ENCODE measurements around the gene HOMER3.

Gene HOMER3

DNA sequence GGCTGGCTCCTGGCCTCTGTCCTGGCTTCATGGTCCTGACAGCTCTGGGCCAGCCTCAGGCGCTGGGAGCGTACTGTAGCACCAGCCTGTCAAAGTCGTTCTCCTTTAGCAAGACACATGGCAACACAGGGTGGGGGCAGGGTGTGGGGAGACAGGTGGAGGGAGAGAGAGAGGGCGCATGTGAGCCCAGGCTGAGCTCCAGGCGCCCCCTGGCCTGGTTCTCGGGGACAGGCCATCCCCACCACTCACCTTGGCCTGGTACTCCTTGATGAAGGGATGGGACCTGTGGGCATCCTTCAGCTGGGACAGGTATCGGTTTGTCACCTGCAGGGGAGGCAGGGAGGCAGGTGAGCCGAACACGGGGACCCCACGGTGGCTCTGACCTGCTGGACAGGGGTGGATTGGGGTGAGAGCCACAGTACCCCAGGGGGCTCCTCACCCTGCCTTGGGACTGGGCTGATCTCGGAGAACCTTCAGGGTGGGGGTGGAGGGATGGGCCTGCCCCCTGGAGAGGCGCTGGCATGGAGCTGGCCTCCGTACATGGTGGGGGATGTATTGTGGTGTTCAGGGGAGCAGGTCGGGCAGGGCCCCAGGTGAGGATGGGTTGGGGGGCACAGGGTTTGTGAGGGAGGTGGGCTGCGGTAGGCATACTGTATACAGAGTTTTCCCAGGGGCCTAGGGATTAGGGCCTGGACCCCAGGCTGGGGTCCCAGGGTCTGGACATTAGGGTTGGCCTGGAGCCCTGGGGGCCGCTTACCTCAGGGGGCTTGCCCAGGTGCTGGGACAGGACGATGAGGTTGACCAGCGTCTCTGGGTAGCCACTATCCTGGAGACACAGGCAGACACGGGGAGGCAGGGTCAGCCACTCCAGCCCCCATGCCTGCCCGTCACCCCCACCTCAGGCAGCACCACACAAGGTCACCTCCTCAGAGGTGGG is 41.1 kb downstream of the HOMER3 start:
- ChIA-PET CTCF (no interaction called here), POLR2A (interaction anchor here (1.4 kb wide), 1 partner anchor 19 kb away, joined by 4 read pairs; the partner anchor contains the start of genes COPE and DDX49)
- Histone ChIP-seq H3K4me1 (ENCODE audit: control insufficient read depth, insufficient read depth, low read length) (no peaks in the 10 kb centered on the region), H3K27ac (ENCODE audit: extremely low read depth, low read depth, low read length) (no peak overlapping the region), H3K9me3 (ENCODE audit: control insufficient read depth, insufficient read depth, low read depth, low read length) (no peaks in the 10 kb centered on the region), H3K36me3 (ENCODE audit: control insufficient read depth in 2 of 2, insufficient read depth in 1 of 2, low read length in 2 of 2) (peaks cover 0 to 44% of the 10 kb centered on the region in 2 experiments; a peak in 2 of 3 replicates), H3K4me3 (ENCODE audit: low read depth, low read length) (no peak overlapping the region)
- TF ChIP-seq ZNF433 (tag by site-specific recombination; IDR thresholded peaks at IDR 0.05; ENCODE audit: low read depth) (no peak), ZEB2 (tag by site-specific recombination; IDR thresholded peaks at IDR 0.05) (0 out of 2 replicates have a peak, but pooled peaks have one; percentile 18)

- no peaks in the 10 kb centered on the region; the same call in 1 of the 2 replicates for H3K4me1 ChIP-seq (ENCODE audit: control insufficient read depth, insufficient read depth, low read length)
- no peak overlapping the region for H3K27ac ChIP-seq (ENCODE audit: extremely low read depth, low read depth, low read length)
- H3K36me3 ChIP-seq (ENCODE audit: control insufficient read depth in 2 of 2, insufficient read depth in 1 of 2, low read length in 2 of 2), result peaks cover 0 to 37% of the 10 kb centered on the region in 2 experiments; a peak in 2 of 3 replicates
- POLR2A ChIA-PET, result interaction anchor here (0.6 kb wide), 4 partner anchors 9 to 463 kb away, joined by 3 to 6 read pairs (median 4); no protein-coding TSS in a partner anchor
- no peaks in the 10 kb centered on the region for H3K9me3 ChIP-seq (ENCODE audit: control insufficient read depth, insufficient read depth, low read depth, low read length)
- CTCF ChIA-PET, result interaction anchor here (0.6 kb wide), 1 partner anchor 449 kb away, joined by 3 read pairs; no protein-coding TSS in a partner anchor
- H3K4me3 ChIP-seq (ENCODE audit: low read depth, low read length), result no peak overlapping the region
- TF ChIP-seq BCL11A (tag by site-specific recombination; IDR thresholded peaks at IDR 0.05; ENCODE audit: low read depth) (peak; percentile 22; the same call in 1 of the 2 replicates), BCL11B (tag by site-specific recombination; IDR thresholded peaks at IDR 0.05; ENCODE audit: low read depth) (peak; percentile 56; the same call in 1 of the 2 replicates)
- TF ChIP-seq, protein P1, sequence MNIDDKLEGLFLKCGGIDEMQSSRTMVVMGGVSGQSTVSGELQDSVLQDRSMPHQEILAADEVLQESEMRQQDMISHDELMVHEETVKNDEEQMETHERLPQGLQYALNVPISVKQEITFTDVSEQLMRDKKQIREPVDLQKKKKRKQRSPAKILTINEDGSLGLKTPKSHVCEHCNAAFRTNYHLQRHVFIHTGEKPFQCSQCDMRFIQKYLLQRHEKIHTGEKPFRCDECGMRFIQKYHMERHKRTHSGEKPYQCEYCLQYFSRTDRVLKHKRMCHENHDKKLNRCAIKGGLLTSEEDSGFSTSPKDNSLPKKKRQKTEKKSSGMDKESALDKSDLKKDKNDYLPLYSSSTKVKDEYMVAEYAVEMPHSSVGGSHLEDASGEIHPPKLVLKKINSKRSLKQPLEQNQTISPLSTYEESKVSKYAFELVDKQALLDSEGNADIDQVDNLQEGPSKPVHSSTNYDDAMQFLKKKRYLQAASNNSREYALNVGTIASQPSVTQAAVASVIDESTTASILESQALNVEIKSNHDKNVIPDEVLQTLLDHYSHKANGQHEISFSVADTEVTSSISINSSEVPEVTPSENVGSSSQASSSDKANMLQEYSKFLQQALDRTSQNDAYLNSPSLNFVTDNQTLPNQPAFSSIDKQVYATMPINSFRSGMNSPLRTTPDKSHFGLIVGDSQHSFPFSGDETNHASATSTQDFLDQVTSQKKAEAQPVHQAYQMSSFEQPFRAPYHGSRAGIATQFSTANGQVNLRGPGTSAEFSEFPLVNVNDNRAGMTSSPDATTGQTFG (tag by site-specific recombination; IDR thresholded peaks at IDR 0.05; ENCODE audit: borderline replicate concordance), result no peak
Measured at GRCh38 chr19:18898607-18899408, 42.2 kb downstream of the HOMER3 start.

DNA sequence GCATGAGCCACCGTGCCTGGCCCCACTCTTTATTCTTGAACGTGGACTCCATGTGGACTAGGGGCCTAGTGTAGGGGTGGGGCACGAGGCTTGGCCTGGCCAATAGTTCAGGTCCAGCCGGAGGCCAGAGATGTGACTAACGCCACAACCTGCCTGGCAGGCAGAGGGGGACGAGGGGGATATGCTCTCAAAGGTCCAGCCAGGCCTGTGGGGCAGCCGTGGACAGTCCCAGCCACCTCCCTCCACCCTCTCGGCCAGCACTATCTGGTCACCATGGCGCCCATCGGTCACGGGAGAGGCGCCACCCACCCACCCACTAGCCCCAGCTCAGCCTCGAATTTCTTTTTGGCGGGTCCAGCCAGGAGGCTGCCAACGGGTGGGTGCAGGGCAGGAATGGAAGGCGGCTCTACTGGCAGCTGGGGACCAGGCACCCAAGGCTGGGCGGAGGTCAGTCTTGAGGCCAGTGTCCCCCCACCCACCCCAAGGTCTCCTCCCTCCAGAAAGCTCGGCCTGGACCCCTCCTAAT is 42.9 kb downstream of the HOMER3 start:
- no peaks in the 10 kb centered on the region; the same call in 1 of the 2 replicates for H3K4me1 ChIP-seq (ENCODE audit: control insufficient read depth, insufficient read depth, low read length)
- ChIA-PET POLR2A (interaction anchor here (0.6 to 1.3 kb wide), 6 partner anchors 9 to 462 kb away, joined by 3 to 8 read pairs (median 4); partner anchors contain the start of genes COPE and DDX49), CTCF (interaction anchor here (0.6 to 0.7 kb wide), 2 partner anchors 32 to 448 kb away, joined by 3 read pairs; no protein-coding TSS in a partner anchor)
- H3K27ac ChIP-seq (ENCODE audit: extremely low read depth, low read depth, low read length), result no peak overlapping the region
- TF ChIP-seq KLF1 (tag by site-specific recombination; IDR thresholded peaks at IDR 0.05), result peak; percentile 30; the same call in 1 of the 2 replicates
- no peak for TF ChIP-seq ZSCAN16 (tag by site-specific recombination; IDR thresholded peaks at IDR 0.05)
- H3K9me3 ChIP-seq (ENCODE audit: control insufficient read depth, insufficient read depth, low read depth, low read length), result no peaks in the 10 kb centered on the region
- H3K4me3 ChIP-seq (ENCODE audit: low read depth, low read length), result no peak overlapping the region
- peaks cover 0 to 34% of the 10 kb centered on the region in 2 experiments; a peak in 2 of 3 replicates for H3K36me3 ChIP-seq (ENCODE audit: control insufficient read depth in 2 of 2, insufficient read depth in 1 of 2, low read length in 2 of 2)

GRCh38 chr19:18897094-18898029 is 43.7 kb downstream of the HOMER3 start:
- Histone ChIP-seq H3K36me3 (ENCODE audit: control insufficient read depth in 2 of 2, insufficient read depth in 1 of 2, low read length in 2 of 2) (peaks cover 0 to 30% of the 10 kb centered on the region in 2 experiments; a peak in 2 of 3 replicates), H3K4me1 (ENCODE audit: control insufficient read depth, insufficient read depth, low read length) (no peaks in the 10 kb centered on the region; the same call in 1 of the 2 replicates)
- CTCF ChIA-PET, result interaction anchor here (0.7 kb wide), 2 partner anchors 31 to 125 kb away, joined by 3 to 4 read pairs; no protein-coding TSS in a partner anchor

More at GRCh38 chr19:18897094-18898029, 43.7 kb downstream of the HOMER3 start:
- Histone ChIP-seq H3K27ac (ENCODE audit: extremely low read depth, low read depth, low read length) (no peak overlapping the region), H3K4me3 (ENCODE audit: low read depth, low read length) (no peak overlapping the region), H3K9me3 (ENCODE audit: control insufficient read depth, insufficient read depth, low read depth, low read length) (no peaks in the 10 kb centered on the region)
- POLR2A ChIA-PET, result interaction anchor here (0.6 to 1.3 kb wide), 2 partner anchors 22 to 216 kb away, joined by 3 to 8 read pairs; partner anchors contain the start of genes COPE and DDX49
- TF ChIP-seq ZNF341 (tag by site-specific recombination; IDR thresholded peaks at IDR 0.05; ENCODE audit: low read depth), result peak; percentile 72
- no peak for TF ChIP-seq ZNF433 (tag by site-specific recombination; IDR thresholded peaks at IDR 0.05; ENCODE audit: low read depth)
- TF ChIP-seq ZNF121 (tag by site-specific recombination; IDR thresholded peaks at IDR 0.05), result 0 out of 2 replicates have a peak, but pooled peaks have one; percentile 67
- TF ChIP-seq MYNN (tag by site-specific recombination; IDR thresholded peaks at IDR 0.05; ENCODE audit: borderline replicate concordance), result no peak
- peak; percentile 99 for TF ChIP-seq ZNF623 (tag by site-specific recombination; IDR thresholded peaks at IDR 0.05)
- TF ChIP-seq ZEB2 (tag by site-specific recombination; IDR thresholded peaks at IDR 0.05), result peak; percentile 67
- peak; percentile 35; the same call in 1 of the 2 replicates for TF ChIP-seq HIC1 (tag by site-specific recombination; IDR thresholded peaks at IDR 0.05)

Data from HEK293 (cell line).